PFSK-1 (cell line): ENCODE measurements around the gene HDAC7.

Source experiments
- FOXP2 ChIP-seq: optimal IDR thresholded peaks from 2 replicates; pipeline ENCODE3; 2011; ENCODE audit warnings: borderline replicate concordance, control low read depth, inconsistent platforms; ENCODE audit not compliant: insufficient read depth; ENCODE audit errors: extremely low read length, extremely low read depth
- POLR2AphosphoS5 ChIP-seq: IDR thresholded peaks from 2 replicates; pipeline ENCODE4 v1.6.1; 2012; ENCODE audit warnings: low read depth, mild to moderate bottlenecking, control low read depth, low read length, moderate library complexity
- SIN3A ChIP-seq: IDR thresholded peaks from 2 replicates; pipeline ENCODE4 v1.6.1; 2012; ENCODE audit warnings: mild to moderate bottlenecking, low read length, moderate library complexity, borderline replicate concordance; ENCODE audit not compliant: insufficient read depth
- TAF1 ChIP-seq: IDR thresholded peaks from 2 replicates; pipeline ENCODE4 v1.6.1; 2012; ENCODE audit warnings: low read length, control low read depth, borderline replicate concordance; ENCODE audit not compliant: insufficient read depth
- TF ChIP-seq, protein P1 (sequence below), 2 experiments: IDR thresholded peaks; 2 replicates each; pipeline versions ENCODE4 v1.6.1 to v1.8.0; 2011 to 2012; ENCODE audit warnings: low read depth in 2 of 2, low read length in 2 of 2, control low read depth in 1 of 2, inconsistent platforms in 1 of 2, mild to moderate bottlenecking in 1 of 2, moderate library complexity in 1 of 2; ENCODE audit not compliant: insufficient read depth in 1 of 2

HDAC7 gene

DNA sequence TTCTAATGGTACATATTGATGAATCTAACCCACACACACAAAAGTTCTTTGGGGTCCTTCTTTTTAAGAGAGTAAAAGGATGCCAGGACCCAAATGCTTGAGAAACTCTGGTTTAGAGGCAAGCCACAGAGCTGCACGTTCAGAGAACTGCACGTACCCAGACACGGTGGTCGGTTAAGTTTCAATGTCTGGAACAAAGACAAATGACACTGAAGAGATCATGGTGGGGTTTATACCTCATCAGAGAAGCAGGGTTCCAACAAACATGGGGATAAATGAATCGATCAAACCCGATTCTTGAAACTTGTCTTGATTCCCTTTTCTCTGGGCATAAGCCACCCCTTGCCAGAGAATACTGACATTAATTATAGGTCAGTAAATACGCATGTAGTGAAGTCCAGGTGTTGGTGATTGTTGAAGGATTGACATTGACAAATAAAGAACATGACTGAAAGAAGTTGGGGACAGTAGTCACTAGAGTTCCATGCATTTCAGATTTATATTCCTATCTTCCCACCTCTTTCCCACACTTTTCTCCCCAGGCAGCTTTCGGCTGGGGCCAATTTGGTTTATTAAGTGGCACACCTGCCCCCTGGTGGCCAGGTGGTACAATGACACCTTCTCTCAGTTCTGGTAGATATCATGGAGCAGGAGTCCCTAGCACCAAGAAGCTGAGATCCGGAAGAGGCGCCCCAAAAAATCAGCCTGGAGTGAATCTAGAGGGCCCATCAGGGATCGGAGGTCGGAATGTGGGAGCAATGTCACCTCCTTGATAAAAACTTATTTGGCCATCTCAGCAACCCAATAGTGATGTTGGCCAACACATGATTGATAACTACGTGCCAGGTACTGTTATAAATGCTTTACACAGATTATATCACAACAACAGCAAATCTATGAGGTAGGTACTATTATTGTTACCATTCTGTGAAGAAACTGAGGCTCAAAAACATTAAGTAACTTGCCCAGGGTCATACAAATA, 17.8 kb upstream of the HDAC7 start:
- TF ChIP-seq FOXP2, result no peak
- TF ChIP-seq SIN3A, result no peak
- TF ChIP-seq, protein P1, sequence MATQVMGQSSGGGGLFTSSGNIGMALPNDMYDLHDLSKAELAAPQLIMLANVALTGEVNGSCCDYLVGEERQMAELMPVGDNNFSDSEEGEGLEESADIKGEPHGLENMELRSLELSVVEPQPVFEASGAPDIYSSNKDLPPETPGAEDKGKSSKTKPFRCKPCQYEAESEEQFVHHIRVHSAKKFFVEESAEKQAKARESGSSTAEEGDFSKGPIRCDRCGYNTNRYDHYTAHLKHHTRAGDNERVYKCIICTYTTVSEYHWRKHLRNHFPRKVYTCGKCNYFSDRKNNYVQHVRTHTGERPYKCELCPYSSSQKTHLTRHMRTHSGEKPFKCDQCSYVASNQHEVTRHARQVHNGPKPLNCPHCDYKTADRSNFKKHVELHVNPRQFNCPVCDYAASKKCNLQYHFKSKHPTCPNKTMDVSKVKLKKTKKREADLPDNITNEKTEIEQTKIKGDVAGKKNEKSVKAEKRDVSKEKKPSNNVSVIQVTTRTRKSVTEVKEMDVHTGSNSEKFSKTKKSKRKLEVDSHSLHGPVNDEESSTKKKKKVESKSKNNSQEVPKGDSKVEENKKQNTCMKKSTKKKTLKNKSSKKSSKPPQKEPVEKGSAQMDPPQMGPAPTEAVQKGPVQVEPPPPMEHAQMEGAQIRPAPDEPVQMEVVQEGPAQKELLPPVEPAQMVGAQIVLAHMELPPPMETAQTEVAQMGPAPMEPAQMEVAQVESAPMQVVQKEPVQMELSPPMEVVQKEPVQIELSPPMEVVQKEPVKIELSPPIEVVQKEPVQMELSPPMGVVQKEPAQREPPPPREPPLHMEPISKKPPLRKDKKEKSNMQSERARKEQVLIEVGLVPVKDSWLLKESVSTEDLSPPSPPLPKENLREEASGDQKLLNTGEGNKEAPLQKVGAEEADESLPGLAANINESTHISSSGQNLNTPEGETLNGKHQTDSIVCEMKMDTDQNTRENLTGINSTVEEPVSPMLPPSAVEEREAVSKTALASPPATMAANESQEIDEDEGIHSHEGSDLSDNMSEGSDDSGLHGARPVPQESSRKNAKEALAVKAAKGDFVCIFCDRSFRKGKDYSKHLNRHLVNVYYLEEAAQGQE (IDR thresholded peaks at IDR 0.05; ENCODE audit: insufficient read depth in 1 of 2, low read depth in 2 of 2, low read length in 2 of 2), result no peak
- TF ChIP-seq TAF1, result no peak
- TF ChIP-seq POLR2AphosphoS5, result no peak

DNA sequence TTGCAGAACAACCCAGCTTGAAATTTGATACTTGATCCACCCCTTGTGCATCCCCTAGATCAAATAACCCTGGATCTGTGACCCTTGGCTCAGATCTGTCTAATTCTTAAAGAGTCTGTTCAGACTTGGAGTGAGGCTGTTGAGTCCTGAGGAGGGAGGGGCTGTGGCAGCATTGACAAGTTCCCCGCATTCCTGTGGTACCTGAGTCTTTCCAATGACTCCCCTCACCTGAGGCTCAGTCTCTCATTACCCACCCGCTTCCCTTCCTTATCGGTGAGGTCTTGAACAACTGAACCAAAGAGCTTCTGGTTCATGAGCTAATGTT, 16.1 kb upstream of the HDAC7 start:
- TF ChIP-seq POLR2AphosphoS5 (no peak), SIN3A (no peak)

DNA sequence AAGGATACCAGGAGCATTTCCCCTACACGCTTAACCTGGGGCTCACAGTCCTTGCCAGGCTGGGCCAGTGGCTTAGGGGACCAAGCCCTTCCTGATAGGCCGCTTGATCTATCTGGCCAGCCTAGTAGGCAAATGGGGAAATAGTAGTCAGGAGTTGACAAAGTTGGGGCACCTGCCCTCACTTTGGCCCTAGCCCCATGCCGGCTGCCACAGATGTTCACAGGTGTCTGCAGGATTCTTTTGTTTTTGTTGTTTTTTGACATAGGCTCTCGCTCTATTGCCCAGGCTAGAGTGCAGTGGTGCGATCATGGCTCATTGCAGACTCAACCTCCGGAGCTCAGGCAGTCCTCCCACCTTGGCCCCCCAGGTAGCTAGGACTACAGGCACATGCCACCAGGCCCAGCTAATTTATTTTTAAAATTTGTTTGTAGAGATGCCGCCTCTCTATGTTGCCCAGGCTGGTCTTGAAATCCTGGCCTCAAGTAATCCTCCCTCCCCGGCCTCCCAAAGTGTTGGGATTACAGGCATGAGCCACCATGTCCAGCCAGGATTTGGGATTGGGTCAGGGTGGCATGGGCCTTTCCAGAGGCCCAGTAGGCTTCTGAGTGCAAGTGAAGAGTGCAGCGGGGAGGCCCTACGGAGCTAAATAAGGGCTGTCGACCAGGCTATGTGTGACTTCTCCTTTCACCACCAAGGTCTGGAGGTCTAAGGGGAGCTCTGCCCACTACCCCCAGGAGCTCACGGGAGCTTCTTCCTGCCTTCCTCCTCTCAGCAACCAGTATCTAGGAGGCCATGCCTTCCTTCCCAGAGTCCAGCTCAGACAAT, 15.5 kb upstream of the HDAC7 start:
- TF ChIP-seq, protein P1 (IDR thresholded peaks at IDR 0.05; ENCODE audit: insufficient read depth in 1 of 2, low read depth in 2 of 2, low read length in 2 of 2), result no peak
- no peak for TF ChIP-seq SIN3A
- TF ChIP-seq FOXP2, result no peak
- TF ChIP-seq POLR2AphosphoS5, result no peak
- TF ChIP-seq TAF1, result no peak

DNA sequence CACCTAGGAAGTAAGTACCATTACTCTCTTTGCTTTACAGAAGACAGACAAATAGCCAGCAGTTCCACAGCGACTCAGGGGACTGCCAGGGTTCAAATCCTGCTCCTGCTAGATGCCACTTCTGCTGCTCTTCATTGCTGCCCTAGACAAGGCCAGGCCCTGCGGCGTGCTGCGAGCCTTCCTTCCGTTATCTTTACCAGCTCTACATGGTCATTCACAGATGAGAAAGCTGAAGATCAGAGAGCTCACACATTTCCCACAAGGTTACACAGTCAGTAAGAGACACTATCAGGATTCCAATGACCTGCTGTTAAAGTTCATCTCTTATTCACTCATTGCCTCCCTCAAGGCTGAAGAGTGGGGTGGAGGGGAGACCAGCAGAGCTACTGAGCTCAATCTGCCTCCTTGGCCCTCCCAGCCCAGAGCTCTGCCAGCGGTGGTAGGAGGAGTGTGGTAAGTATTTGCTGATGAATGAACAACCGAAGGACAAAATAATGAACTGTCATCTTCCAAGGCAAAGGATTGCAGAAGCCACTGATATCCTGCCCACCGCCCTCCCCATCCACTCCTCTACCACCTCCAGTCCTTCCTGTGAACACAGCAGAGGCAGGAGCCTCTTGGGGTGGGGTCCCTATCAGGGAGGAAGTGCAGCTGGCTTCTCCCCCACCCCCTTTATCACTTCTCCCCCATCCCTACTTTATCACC, 14.6 kb upstream of the HDAC7 start:
- no peak for TF ChIP-seq FOXP2
- TF ChIP-seq SIN3A, result no peak
- no peak for TF ChIP-seq TAF1
- TF ChIP-seq, protein P1 (IDR thresholded peaks at IDR 0.05; ENCODE audit: insufficient read depth in 1 of 2, low read depth in 2 of 2, low read length in 2 of 2), result no peak
- TF ChIP-seq POLR2AphosphoS5, result no peak

DNA sequence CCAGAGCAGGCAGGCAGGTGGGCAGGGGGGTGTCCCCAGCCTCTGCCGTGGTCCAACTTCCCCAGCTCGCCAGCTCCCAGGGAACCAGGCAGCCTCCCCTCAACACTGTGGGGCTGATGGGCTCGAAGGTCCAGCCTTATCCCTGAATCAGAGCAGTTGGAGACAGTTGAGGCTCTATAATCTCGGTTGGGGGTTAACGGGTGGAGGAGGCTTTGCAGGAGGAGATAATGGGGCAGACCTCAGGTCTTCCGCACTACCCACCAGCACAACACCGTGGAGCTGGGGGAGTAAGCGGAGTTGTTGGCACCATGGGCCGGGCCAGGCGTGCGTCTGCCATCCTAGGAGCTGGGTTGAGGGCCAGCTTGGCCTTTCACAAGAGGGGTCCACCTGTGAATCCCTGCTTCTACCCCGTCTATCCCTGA, 13.9 kb upstream of the HDAC7 start:
- TF ChIP-seq POLR2AphosphoS5 (no peak), SIN3A (no peak), TAF1 (no peak), FOXP2 (no peak)
- TF ChIP-seq, protein P1 (IDR thresholded peaks at IDR 0.05; ENCODE audit: insufficient read depth in 1 of 2, low read depth in 2 of 2, low read length in 2 of 2), result no peak
